ENCODE results near the gene HIRA. TPM values are rescaled to one million over a fixed set of nuclear protein-coding genes. Genes with fewer than 3 reads are reported as not detected.
"Not testable (repeated sequence)": the region's sequence is repeated elsewhere in the genome, so short reads cannot be mapped to it uniquely, and the experiment has no call there.

HIRA gene
- total RNA-seq, 1 experiment from 2014 or later: 25.2 TPM

DNA sequence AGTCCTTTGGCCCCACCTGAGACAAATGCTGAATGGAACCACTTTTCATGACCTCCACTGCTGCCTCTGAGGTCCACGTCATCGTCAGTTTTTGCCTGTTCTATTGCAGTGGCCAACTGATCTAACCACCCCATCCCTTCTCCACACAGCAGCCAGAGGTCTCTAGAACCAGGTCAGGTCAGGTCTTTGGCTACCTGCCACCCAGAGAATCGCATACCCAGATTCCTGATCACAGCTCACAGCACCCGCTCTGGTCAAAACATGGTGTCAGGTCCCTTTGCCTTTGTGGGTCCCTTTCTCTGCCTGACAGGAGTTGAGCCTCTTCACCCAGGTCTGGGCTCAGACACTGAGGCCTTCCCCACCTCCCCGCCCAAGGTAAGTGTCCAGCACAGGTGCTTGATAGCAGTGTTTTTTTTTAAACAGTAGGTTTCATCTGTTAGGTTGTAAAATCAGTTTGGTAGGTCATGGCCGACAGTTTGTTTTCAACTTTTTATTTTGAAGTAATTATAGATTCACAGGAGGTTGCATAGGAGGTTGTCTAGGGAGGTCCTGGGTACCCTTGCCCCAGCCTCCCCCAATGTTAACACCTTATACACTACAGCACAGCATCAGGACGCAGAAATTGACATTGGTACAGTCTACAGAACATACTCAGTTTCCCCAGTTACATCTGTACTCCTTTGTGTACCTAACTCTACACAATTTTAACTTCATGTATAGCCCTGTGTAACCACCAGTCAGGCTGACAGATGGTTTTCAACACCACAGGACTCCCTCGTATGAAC, 9.1 kb upstream of the HIRA start:
- no peak for DNase-seq
- Histone ChIP-seq H3K27ac (no peak overlapping the region), H3K4me3 (no peak overlapping the region), H3K4me1 (no peaks in the 10 kb centered on the region), H3K27me3 (no peaks in the 10 kb centered on the region), H3K9me3 (replicated peaks) (no peaks in the 10 kb centered on the region), H3K36me3 (peaks cover 20% of the 10 kb centered on the region)

DNA sequence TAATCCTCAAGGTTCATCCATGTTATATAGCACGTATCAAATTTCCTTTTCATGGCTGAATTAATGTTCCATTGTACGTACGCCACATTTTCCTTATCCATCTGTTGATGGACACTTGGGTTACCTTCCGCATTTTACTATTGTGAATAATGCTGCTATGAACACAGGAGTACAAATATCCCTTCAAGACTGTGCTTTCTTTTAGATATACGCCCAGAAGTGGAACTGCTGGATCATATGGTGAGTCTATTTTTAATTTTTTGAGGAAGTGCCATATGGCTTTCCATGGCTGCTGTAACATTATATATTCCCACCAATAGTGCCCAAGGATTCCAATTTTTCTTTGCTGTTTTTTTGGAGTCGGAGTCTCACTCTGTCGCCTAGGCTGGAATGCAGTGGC, 6.8 kb upstream of the HIRA start:
- no peak overlapping the region for H3K27ac ChIP-seq
- H3K4me3 ChIP-seq: no peak overlapping the region
- DNase-seq: no peak
- peaks cover 13% of the 10 kb centered on the region for H3K36me3 ChIP-seq
- H3K9me3 ChIP-seq (replicated peaks): no peaks in the 10 kb centered on the region
- H3K27me3 ChIP-seq: no peaks in the 10 kb centered on the region
- H3K4me1 ChIP-seq: no peaks in the 10 kb centered on the region

GRCh38 chr22:19436444-19437161, 5.1 kb upstream of the HIRA start:
- H3K36me3 ChIP-seq; H3K27ac ChIP-seq; H3K4me1 ChIP-seq; H3K27me3 ChIP-seq; H3K9me3 ChIP-seq (replicated peaks); H3K4me3 ChIP-seq; DNase-seq: not testable (repeated sequence)

GRCh38 chr22:19434829-19435580, 3.5 kb upstream of the HIRA start:
- peaks cover 4% of the 10 kb centered on the region; the same call in 1 of the 2 replicates for H3K4me1 ChIP-seq
- H3K4me3 ChIP-seq: no peak overlapping the region
- no peaks in the 10 kb centered on the region for H3K27me3 ChIP-seq
- H3K9me3 ChIP-seq (replicated peaks): no peaks in the 10 kb centered on the region
- H3K36me3 ChIP-seq: peaks cover 5% of the 10 kb centered on the region
- H3K27ac ChIP-seq: no peak overlapping the region
- no peak for DNase-seq

DNA sequence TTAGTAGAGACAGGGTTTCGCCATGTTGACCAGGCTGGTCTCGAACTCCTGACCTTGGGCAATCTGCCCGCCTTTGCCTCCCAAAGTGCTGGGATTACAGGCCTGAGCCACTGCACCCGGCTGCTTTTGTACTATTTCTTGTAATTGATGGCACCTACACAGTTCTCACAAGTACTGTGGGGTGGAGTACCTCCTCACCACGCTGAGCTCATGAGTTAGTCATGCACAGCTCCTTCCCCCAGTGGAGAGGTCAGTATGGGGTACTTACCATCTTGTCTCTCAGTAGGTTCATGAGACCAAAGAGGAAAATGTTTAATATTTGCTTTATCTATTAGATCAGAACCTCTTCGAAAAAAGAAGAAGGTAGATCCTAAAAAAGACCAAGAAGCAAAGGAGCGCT, 2.9 kb upstream of the HIRA start:
- no peak for DNase-seq
- Histone ChIP-seq H3K27ac (no peak overlapping the region), H3K4me3 (no peak overlapping the region), H3K27me3 (no peaks in the 10 kb centered on the region), H3K36me3 (peaks cover 5% of the 10 kb centered on the region), H3K4me1 (peaks cover 6% of the 10 kb centered on the region; the same call in 1 of the 2 replicates), H3K9me3 (replicated peaks) (no peaks in the 10 kb centered on the region)

- H3K4me1 ChIP-seq: peaks cover 6% of the 10 kb centered on the region; the same call in 1 of the 2 replicates
- H3K27ac ChIP-seq: peak within 1 kb of the TSS; percentile 93
- H3K27me3 ChIP-seq: no peaks in the 10 kb centered on the region
- DNase-seq: peak; percentile 95 to 96
- peaks cover 5% of the 10 kb centered on the region for H3K36me3 ChIP-seq
- no peaks in the 10 kb centered on the region for H3K9me3 ChIP-seq (replicated peaks)
- peak within 1 kb of the TSS; percentile 83 for H3K4me3 ChIP-seq
Observed at GRCh38 chr22:19432133-19432851, 759 bp upstream of the HIRA start, which contains the start of gene MRPL40. TSS of gene MRPL40 (plus strand) at chr22:19432545. CDS start at chr22:19432555, 10 bp downstream.

DNA sequence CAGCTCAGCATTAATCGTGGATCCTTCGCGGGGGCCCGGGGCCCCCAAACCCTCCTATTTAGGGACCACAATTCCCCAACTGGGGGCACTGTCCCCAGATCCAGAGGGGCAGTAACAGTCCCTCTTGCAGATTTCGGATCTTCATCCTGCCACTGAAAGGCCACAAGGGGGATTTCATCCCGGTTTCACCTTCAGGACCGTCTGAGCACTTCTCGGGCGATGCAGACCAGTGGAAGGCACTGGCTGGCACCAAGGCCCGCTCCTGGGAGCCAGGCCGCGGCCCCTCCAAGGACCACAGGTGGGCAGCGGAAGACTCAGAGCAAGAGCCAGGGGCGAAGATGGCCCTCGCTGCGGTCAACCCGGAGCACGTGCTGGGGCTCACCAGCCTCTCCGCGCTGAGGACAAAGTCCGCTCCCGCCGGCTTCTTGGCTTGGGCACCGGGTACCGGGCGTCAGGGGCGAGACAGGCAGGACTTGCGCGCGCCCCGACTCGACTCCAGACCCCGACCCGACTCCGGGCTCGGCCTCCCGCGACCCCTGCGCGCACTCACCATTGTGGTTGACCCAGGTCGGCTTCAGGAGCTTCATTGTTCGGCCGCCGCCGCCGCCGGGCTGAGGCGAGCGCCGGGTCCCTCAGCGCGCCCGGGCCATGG, 517 bp downstream of the HIRA start:
- Histone ChIP-seq H3K36me3 (peaks cover 5% of the 10 kb centered on the region), H3K4me3 (peak overlapping the region; percentile 83), H3K9me3 (replicated peaks) (no peaks in the 10 kb centered on the region), H3K27me3 (no peaks in the 10 kb centered on the region), H3K4me1 (peaks cover 6% of the 10 kb centered on the region; the same call in 1 of the 2 replicates), H3K27ac (peak overlapping the region; percentile 54)
- DNase-seq: peak; percentile 21 to 42

GRCh38 chr22:19429950-19430889, 1.3 kb downstream of the HIRA start:
- Histone ChIP-seq H3K4me3 (peak overlapping the region; percentile 83), H3K4me1 (peaks cover 6% of the 10 kb centered on the region; the same call in 1 of the 2 replicates), H3K27me3 (no peaks in the 10 kb centered on the region), H3K27ac (peak overlapping the region; percentile 54; the same call in 1 of the 2 replicates), H3K9me3 (replicated peaks) (no peaks in the 10 kb centered on the region), H3K36me3 (peaks cover 3% of the 10 kb centered on the region; the same call in 1 of the 2 replicates)
- peak; percentile 11 to 16 for DNase-seq

- Histone ChIP-seq H3K27ac (no peak overlapping the region), H3K4me3 (no peak overlapping the region), H3K4me1 (no peaks in the 10 kb centered on the region), H3K9me3 (replicated peaks) (no peaks in the 10 kb centered on the region), H3K27me3 (no peaks in the 10 kb centered on the region), H3K36me3 (no peaks in the 10 kb centered on the region)
- no peak for DNase-seq
Observed at GRCh38 chr22:19424186-19424500, 7.4 kb downstream of the HIRA start.

DNA sequence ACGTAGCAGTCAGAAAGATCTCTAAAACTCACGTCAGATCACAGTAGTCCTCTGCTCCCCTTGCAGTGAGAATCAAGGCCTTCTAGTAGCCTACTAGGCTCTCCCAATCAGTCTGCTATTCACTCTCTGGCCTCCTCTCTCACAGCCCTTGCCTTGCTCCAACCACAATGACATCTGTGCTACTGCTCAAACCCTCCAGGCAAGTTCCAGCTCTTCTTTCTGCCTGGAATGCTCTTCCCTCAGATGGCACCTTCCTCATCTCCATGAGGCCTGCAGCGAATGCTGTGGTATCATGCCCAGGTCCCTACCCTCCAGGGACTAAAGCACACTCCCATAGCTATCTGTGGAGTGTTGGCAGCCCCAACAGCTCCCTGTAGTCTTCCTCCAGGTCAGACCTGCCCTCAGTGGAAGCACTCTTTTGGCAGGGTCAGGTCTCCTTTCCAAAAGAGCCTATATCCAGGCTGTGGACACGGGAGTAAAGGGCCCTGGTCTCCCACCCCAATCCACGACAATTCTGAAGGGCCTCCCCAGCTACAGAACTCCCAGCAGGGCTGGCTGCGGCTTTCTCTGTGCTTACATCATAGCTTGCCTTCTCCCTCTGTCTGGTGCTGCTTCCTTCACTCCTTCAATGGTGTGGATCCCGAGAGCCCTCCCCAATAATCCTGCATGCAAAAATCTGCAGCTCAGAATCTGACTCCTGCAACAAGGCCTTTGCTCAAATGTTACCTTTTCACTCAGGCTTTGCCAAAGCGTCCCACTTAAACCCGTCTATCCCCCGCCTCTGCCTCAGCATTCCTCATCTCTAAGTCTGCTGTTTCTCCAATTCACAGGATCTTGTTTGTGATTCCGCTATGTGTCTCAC, 8.9 kb downstream of the HIRA start:
- no peak overlapping the region for H3K27ac ChIP-seq
- no peak overlapping the region for H3K4me3 ChIP-seq
- H3K27me3 ChIP-seq: no peaks in the 10 kb centered on the region
- no peaks in the 10 kb centered on the region for H3K4me1 ChIP-seq
- no peaks in the 10 kb centered on the region for H3K36me3 ChIP-seq
- H3K9me3 ChIP-seq (replicated peaks): no peaks in the 10 kb centered on the region
- DNase-seq: peak in 1 of 2 experiments; percentile 23

GRCh38 chr22:19420321-19420720, 11.2 kb downstream of the HIRA start:
- Histone ChIP-seq H3K27me3 (no peaks in the 10 kb centered on the region), H3K9me3 (replicated peaks) (0 out of 2 replicates have a peak, but pooled peaks cover 4% of the 10 kb centered on the region), H3K27ac (no peak overlapping the region), H3K36me3 (peaks cover 4% of the 10 kb centered on the region; the same call in 1 of the 2 replicates), H3K4me3 (no peak overlapping the region), H3K4me1 (no peaks in the 10 kb centered on the region)
- DNase-seq: no peak

GRCh38 chr22:19419464-19420178, 11.9 kb downstream of the HIRA start:
- Histone ChIP-seq H3K27ac (no peak overlapping the region), H3K27me3 (no peaks in the 10 kb centered on the region), H3K36me3 (peaks cover 4% of the 10 kb centered on the region; the same call in 1 of the 2 replicates), H3K4me3 (no peak overlapping the region), H3K4me1 (no peaks in the 10 kb centered on the region), H3K9me3 (replicated peaks) (0 out of 2 replicates have a peak, but pooled peaks cover 4% of the 10 kb centered on the region)
- no peak for DNase-seq

Measured in SJCRH30 (cell line).